Activated effector memory CD4-positive, alpha-beta T cell treated with anti-CD3 and anti-CD28 coated beads, Interleukin-2, amount 50 U/mL, for 16 hours (primary cell): ENCODE data around the gene DLGAP4.
"Not testable (repeated sequence)": the region's sequence is repeated elsewhere in the genome, so short reads cannot be mapped to it uniquely, and the experiment has no call there.

Source experiments
- DNase-seq: peaks from one replicate; pipeline ENCODE4 v3.0.0-alpha.2; 2020

The DLGAP4 gene

GRCh38 chr20:36455972-36456625, 150.0 kb downstream of the DLGAP4 start:
- no peak for DNase-seq

- DNase-seq, result peak; percentile 95
Observed at GRCh38 chr20:36460648-36461599, 154.8 kb downstream of the DLGAP4 start.

- DNase-seq, result peak; percentile 79
Observed at GRCh38 chr20:36461600-36462439, 155.7 kb downstream of the DLGAP4 start.

- peak; percentile 68 for DNase-seq
Observed at GRCh38 chr20:36462440-36463211, 156.5 kb downstream of the DLGAP4 start.

DNA sequence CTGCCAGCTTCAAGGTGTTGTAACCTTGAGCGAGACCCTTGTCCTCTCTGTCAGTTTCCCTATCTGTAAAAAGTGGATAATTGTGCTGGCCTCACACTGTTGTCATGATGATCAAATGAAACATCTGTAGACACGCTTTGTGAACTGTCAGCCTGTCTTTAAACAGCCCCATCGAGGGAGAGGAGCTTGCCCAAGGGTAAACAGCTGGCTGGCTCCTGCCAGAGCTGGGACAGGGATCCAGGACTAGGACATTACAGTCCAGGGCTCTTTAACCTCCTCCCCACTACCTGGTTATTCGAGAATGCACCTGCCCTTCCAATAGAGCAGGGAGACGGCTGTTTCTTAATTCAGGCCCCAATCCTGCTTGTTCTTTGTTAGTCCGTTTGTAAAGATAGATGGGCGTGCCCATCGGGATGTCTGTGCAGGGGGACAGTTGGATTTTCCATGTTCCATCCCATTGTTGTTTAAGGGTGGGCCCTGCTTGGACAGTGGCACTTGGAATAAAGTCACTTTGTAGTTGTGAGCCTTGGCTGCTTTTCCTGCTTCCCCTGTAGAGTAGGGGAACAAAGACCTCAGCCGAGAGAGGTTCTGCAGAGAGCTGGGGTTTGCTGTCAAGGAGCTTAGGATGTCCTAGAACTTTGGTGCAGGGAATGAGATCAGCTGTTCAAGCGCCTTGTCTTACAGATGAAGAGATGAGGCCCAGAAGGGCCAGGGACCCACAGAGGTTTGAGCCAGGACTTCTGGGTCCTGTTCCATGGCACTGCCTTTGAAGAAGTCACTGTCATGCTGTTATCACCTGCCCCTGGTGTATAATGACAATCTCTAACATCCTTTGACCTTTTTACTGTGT, 157.3 kb downstream of the DLGAP4 start:
- no peak for DNase-seq

DNA sequence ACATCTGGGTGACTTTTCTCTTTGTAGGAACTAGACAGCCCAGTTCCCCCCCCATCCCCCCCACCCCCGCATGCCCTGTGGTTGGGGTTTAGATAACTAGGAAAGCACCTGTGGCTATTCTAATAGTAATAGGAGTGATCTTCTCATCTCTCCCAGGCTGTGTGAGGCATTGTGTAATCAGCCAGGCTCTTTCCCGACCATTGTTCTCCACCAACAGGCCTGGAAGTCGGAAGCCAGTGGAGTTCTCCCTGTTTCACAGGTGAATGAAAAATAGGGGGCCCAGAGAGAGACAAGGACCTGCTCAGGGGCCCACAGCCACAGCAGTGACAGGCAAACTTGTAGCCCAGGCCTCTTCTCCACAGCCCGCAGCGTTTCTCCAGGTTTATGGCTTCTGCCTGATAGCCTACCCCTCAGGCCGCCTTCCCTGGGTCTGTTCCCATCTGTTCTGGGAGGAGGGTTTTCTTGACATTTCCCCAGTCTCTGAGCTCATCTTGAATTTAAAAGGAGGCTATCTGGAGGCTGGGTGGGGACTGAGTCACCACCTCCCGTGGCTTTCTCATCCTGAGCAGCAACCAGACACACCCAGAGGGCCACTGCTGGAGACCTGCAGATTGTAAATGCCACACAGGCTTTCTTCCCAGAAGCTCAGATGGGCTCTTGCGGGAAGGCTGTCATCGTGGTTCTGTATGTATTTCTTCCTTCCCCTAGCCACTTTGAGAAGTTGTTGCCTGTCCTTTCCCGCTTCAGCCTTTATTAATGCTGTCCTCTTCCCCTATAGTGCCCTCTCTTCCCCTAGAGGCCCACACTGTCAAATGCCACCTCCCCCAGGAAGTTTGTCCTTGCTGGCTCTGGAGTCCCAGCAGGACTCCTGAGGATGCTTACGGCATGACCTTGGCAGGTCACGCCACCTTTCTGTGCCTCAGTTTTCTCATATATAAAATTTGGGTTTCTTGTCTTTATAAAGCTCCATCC, 159.3 kb downstream of the DLGAP4 start:
- peak; percentile 78 for DNase-seq

- DNase-seq, result no peak
Observed at GRCh38 chr20:36466089-36466488, 159.9 kb downstream of the DLGAP4 start.

- peak; percentile 82 for DNase-seq
Observed at GRCh38 chr20:36467076-36467999, 161.2 kb downstream of the DLGAP4 start.

GRCh38 chr20:36468149-36469000, 162.2 kb downstream of the DLGAP4 start:
- no peak for DNase-seq

GRCh38 chr20:36469973-36470372, 163.8 kb downstream of the DLGAP4 start:
- no peak for DNase-seq

DNA sequence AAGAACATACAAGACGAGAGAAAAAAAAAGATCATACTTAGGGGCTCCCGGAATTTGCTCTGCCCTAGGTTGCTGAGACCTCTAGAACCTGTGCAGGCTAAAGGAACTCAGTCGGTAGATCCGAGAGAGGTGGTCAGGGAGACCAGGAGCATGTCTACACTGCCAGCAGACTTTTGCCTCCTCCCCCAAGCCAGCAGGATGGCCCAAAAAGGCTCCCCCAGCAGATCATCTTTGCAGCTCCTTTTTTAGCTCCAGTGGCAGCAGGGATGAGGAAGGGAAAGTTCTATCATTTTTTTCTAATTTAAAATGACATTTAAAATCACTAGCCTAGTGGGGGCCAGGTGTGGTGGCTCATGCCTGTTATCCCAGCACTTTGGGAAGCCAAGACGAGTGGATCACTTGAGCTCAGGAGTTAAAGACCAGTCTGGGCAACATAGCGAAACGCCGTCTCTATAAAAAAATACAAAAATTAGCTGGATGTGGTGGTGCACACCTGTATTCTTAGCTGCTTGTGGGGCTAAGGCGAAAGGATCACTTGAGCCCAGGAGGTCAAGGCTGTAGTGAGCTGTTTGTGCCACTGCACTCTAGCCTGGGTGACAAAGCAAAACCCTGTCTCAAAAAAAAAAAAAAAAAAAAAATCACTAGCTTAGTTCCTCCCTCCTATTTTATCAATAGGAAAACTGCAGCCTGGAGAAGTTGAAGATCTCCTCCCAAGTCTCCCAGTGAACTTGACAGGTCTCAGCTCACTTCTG, 165.9 kb downstream of the DLGAP4 start:
- DNase-seq, result no peak

GRCh38 chr20:36472637-36473090, 166.5 kb downstream of the DLGAP4 start:
- DNase-seq, result peak; percentile 70

- DNase-seq, result no peak
Observed at GRCh38 chr20:36473164-36473563, 167.0 kb downstream of the DLGAP4 start.

GRCh38 chr20:36474563-36474962, 168.4 kb downstream of the DLGAP4 start:
- no peak for DNase-seq

DNA sequence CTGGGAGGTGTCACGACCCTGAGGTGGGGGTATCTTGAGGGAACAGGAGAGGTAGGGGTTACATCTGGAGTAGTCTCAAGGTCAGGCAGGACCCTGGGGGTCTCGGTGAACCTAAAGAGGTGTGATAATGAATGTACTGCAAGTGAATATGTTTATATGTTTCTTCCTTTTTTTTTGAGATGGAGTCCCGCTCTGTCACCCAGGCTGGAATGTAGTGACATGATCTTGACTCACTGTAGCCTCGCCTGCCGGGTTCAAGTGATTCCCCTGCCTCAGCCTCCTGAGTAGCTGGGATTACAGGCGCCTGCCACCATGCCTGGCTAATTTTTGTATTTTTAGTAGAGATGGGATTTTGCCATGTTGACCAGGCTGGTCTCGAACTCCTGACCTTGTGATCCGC, 168.9 kb downstream of the DLGAP4 start:
- not testable (repeated sequence) for DNase-seq

DNA sequence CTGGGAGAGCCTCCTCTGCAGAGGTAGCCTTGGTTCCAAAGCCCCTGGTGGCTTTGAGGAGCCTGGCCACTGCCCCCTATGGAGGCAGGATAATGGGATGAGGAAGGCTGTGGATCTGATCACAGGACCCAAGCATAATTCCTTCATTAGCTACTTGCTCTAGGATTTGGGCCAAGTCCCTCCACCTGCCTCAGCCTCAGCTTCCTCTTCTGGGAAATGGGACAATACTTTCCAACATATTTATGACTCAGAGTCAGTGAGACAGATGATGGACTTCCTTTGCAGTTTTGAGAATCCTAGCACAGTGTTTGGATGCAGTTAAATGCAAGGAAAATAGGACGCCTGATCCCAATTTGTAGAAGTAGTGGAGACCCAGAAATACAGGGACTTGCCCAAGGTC, 171.3 kb downstream of the DLGAP4 start:
- no peak for DNase-seq
